Measurements from ENCODE around the gene PRPF31.

Gene PRPF31

DNA sequence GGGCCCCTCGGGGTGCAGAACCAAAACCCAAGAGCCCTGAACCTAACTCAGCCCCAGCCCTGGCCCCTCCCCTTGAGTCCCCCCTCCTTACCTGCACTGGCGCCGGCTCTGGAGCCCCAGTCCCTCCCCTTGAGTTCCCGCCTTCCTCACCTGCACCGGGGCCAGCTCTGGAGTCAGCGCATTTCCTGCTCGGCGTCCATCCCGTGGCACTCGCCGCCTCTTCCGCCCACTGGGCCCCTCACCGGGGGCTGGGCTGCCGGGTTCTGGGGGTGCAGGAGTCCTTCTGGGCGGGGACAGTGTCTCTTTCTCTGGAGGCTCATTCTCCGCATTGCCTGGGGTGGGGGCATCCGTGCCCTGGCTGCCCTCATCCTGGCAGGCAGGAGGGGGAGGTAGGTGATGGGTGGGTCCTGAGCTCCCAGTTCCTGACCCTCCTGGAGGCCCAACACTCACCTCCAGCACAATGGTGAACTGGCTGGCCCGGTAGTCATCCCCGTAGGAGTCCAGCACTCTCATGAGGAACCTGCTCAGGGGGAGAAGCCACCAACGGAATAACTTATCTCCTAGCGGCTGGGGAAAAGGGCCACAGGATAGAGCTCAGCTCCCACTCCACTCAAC is 7.6 kb upstream of the PRPF31 start:
- DNase-seq (ENCODE audit: low spot score): no peak

DNA sequence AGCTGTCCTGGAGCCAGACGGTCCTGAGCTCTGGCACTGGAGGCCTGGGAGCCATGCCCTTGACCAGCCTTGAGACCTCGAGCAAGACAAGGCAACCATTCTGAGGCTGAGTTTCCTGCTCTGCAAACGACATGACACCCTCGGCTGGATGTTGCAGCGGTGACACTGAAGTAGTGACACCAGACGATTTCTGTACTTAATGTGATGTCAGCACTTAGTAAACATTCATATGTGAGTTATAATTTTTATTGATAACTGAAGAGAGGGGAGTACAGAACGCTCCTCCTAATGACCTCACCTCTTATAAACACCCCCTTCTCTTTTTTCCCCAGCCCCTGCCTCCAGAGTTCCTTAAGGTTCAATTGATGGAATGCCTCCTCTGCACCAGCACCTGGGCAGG is 7.1 kb upstream of the PRPF31 start:
- DNase-seq (ENCODE audit: low spot score): no peak

DNA sequence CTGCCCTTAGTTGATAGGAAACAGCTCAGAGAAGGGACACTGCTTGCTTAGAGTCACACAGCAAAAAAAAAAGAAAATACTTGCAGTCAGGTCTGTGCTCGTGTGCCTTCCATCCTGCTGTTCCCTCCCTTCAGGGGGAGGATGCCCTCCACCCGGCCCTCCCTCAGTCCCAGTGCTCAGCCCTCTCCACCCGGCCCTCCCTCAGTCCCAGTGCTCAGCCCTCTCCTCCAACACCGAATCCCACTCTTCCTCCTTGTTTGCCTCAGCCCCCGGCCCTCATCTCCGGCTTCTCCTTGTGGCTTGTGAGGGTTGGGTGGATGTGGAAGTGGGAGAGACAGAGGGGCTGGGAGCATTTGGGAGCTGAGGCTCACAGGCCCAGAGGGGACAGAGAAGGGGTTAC is 5.9 kb upstream of the PRPF31 start:
- DNase-seq (ENCODE audit: low spot score): no peak

DNA sequence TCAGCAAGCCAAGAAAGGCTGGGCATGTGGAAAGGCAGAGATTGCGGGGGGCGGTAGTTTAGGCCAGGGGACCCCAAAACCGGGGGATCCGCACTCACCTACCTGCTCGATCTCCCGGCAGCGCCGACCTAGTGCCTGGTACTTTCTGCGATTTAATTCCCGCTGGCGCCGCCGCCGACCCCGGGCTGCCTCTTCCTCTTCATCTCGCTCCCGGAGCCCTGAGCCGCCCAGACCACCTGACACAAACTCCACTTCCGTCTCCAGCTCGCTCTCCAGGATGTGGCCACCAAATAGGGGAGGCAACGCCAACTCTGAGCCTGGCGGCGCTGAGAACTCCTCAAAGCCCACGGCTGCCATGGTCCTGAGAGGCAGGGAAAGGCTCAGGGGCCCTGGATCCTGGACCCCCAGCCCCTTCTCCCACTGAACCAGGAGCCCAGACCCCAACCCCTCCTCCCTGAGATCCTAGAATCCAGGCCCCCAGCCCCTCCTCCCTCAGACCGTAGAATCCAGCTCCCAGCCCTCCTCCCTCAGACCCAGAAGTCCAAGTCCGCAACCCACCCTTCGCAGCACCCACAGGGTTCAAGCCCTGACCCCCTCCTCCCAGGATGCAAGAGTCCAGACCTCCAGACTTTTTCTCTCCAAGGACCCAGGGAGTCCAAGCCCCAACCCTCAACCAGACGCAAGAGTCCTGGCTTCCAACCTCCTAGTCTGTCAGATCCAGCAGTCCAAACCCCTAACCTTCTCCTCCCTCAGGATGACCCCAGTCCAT is 1.0 kb upstream of the PRPF31 start:
- DNase-seq (ENCODE audit: low spot score): no peak

DNA sequence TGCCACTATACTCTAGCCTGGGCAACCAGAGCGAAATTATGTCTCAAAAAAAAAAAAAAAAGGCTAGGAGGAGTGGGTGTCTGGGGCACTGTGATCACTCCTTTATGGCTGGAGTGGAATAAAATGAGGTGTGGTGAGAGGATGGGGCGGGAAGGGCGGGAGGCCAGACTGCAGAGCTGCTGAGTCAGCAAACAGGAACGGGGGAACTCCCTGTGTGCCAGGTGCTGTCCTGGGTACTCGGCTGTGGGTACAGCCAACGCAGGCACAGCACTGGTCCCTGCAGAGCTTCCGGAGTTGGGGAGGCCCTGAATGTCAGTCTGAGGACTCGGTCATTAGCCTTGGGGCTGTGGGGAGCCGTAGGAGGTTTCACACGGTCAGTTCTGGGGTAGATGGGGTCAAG is 5.7 kb downstream of the PRPF31 start:
- no peak for DNase-seq (ENCODE audit: low spot score)

- no peak for DNase-seq (ENCODE audit: low spot score)
Observed at GRCh38 chr19:54123682-54124081, 8.1 kb downstream of the PRPF31 start.

- DNase-seq (ENCODE audit: low spot score): no peak
Observed at GRCh38 chr19:54124393-54124792, 8.8 kb downstream of the PRPF31 start.

GRCh38 chr19:54125713-54126112 is 10.2 kb downstream of the PRPF31 start:
- DNase-seq (ENCODE audit: low spot score): no peak

- DNase-seq (ENCODE audit: low spot score): no peak
Observed at GRCh38 chr19:54127688-54128440, 12.3 kb downstream of the PRPF31 start.

GRCh38 chr19:54128441-54128725 is 12.8 kb downstream of the PRPF31 start:
- DNase-seq (ENCODE audit: low spot score): no peak

DNA sequence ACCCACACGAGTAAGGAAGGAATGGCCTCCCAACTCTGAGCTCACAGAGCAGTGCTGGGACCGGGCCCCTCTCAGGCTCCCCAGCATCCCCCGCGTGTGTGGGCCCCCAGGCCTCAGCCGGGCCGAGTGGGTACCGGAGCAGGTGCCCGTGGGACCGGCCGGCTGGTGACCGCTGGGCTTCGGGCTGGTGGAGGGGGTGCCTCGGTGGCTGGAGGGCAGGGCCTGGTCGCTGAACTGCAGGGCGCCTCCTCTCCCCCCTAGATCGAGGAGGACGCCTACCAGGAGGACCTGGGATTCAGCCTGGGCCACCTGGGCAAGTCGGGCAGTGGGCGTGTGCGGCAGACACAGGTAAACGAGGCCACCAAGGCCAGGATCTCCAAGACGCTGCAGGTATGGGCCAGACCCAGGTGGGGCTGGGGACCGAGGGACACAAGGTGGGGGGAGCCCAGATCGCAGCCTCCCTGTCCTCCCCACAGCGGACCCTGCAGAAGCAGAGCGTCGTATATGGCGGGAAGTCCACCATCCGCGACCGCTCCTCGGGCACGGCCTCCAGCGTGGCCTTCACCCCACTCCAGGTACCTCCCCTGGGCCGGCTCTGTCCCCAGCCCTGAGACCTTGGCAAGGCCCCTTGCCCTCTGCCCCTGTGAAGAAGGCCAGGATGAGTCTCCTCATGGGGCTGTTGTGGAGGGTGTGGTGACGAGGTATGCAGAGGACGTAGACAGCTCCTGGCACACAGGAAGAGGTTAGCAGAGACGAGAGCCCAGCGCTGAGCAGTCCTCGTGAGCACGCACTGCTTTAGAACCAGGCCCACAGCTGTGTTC is 13.5 kb downstream of the PRPF31 start:
- DNase-seq (ENCODE audit: low spot score): no peak

GRCh38 chr19:54129617-54129996 is 14.1 kb downstream of the PRPF31 start:
- DNase-seq (ENCODE audit: low spot score): no peak

- DNase-seq (ENCODE audit: low spot score): peak; percentile 14
Observed at GRCh38 chr19:54133312-54133956, 17.9 kb downstream of the PRPF31 start.

DNA sequence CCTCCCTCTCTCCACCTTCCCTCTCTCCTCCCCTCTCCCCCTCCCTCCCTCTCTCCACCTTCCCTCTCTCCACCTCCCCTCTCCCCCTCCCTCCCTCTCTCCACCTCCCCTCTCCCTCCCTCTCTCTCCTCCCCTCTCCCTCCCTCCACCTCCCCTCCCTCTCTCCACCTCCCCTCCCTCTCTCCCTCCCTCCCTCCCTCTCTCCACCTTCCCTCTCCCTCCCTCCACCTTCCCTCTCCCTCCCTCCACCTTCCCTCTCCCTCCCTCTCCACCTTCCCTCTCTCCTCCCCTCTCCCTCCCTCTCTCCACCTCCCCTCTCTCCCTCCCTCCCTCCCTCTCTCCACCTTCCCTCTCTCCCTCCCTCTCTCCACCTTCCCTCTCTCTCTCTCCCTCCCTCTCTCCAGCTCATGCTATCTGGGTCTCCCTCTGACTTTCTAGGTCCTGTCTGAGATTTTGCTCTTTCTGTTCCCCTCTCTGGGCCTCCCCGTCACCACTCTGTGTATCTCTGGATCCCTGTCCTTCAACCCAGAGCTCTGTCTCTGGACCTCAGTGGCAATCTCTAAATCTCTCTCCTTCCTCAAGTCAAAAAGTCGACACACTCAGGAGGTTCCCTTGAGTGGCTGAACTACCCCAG is 18.5 kb downstream of the PRPF31 start:
- no peak for DNase-seq (ENCODE audit: low spot score)

DNA sequence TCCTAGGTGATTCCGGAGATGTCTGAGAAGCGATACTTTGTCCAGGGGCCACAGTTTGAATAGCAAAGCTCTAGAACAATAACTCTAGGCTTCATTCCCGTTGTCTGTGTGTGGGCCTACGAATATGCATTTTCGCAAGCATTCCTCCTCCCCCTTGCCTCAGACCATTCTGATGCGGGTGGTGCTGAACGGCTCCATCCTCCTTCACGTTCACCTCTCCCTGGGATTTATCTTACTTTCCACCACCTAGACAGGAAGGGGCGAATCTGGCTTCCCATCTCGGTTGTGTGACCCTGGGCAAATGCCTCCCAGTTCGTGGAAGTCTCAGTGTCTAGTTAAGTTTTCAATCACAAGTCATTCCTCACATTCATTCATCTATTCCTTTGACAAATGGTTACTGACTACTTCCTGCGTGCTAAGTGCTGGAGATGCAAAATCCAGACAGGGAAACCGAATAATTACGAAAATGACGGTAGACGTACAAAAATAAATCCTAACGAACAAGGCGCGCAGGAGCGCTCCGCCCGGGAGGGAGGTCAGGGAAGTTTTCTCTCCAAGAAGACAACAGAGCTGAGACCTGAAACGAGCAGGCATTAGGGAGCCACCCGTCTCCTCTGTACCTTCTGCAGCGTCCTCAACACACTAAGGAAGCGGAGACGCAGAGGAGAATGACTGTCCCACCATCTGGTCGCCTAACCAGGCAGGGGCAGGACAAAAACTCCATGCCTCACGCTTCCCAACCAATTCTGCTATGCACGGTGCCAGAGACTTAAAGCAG is 20.7 kb downstream of the PRPF31 start:
- DNase-seq (ENCODE audit: low spot score): no peak

DNA sequence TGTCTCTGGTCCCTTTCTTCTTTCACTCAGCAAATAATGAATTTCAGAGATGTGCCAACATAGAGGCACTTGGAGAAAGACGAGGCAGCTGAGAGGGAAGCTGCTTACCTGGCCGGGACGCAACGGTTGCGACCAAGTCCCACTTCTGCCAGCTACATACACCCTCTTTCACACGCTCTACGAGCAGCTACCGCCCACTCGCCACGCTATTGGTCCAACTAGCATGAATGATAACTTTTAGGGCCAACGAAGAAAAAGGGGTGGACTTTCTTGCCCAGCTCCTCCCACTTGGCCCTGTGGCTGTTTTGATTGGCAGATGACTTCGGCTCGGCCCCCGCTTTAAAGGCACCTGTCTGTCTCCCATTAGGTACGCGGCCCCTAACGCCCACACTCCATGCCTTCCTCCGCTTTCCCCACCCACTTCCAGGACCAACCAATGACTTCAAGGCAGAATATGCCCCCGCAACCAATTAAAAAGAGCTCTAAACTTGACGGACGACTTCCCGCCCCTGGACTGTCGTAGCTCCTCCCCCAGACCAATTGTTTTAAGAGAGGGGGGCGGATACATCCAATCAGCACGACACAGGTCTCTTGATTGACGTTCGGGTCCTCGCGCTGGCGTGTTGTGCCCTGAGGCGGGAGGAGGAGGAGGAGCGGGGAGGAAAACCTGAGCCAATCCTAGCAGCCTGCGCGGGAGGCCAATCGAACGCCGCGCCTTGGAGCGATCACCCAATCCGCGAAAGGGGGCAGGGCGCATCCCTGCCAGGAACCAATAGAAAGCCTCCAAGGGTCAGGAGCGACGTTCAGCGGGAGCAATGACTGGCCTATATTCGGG is 21.5 kb downstream of the PRPF31 start:
- peak; percentile 100 for DNase-seq (ENCODE audit: low spot score)

DNA sequence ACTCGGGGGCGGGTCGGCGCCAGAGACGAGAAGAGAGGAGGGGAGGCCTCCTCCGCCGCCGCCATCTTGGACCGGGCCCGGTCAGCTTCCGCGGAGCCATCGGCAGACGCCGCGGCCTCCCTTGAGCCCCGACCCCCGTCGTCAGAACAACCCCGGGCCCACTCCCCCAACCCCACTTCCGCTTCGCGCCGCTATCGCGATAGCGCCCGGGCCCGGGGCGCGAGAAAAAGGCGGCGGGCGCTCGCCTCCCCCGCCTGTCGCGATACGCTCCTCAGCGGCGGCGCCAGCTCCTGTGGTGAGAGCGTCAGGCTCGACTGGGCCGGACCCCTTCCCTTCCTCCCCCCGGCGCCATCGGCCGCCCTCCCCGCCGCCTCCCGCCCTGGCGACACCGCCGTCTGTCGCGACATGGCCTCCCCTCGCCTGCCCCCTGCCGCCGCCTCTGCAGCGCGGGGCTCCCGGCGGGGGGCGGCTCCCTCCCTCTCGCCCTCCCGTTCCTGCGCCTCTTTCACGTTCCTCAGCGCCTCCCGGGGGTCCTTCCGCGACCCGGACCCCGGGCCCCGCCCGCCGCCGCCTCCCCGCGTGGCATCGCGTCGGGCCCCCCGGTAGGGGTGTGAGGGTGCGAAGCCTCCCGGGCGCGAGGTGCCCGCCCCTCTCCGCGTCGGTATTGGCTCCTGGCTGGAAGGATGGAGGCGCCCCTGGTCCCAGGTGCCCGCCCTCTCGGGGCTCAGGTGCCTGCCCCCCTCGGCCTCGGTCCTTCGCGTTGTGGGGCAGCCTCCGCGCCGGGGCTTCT is 22.3 kb downstream of the PRPF31 start, which contains the start of gene CNOT3:
Gene CNOT3, plus strand, starts transcription at position 64 of the 790 bp plus-strand sequence. CDS start 5,217 bp downstream, outside the sequence.
- no peak for DNase-seq (ENCODE audit: low spot score)

DNA sequence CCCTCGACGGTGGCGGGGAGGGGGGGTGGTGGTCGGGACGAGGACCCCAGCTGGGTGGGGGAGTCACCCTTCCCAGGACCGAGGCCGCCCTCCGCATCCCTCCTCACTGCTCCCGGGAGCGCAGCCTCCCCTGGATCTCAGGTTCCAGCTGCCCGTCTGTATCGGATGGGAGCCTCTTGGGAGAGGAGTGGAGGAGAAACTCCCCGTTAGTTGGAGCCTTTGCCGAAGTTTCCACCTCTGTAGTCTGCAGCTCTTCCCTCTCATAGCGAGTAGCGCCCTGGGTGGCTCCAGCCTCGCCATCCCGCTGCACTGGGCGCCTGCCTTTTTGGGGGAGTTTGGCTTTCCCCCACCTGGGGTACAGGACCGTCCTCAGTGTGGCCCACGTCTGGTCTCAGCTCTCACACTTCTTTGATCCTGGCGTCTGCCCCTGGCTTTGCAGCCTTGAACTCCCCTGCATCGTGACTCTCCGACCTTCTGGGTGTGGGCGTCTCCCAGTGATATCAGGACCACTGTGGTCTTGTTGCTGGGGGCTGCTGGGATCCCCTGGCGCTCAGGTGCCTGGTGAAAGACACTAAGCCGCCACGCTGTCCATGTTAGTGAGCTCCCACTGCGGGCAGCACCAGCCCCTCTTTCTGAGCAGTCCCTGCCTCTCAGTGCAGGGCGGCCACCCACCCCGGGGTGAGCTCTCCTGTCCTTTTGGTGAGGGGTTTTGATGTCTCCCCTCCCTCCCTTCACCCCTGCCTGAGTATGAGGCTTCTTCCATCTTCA is 23.1 kb downstream of the PRPF31 start:
- DNase-seq (ENCODE audit: low spot score): no peak
